Panc1 (cell line): ENCODE data around the gene BCKDHA. TPM values are rescaled to one million over a fixed set of nuclear protein-coding genes. Genes with fewer than 3 reads are reported as not detected.

Experiments
- ATAC-seq: fragments of 200-7000 bp; cut with Tn5 transposase; 2 replicates; pipeline ENCODE4 v1.9.1; 2020; ENCODE audit warnings: mild to moderate bottlenecking, moderate library complexity
- BruUV-seq: library from RNA; stranded (reverse); fragments of 400-500 nt; replicated peaks from 2 replicates; lab custom pipeline; 2021; lab: Mats Ljungman, UMichigan
- CTCF ChIA-PET: fragments of 300-600 bp; sonication (Branson Sonifier 250); formaldehyde crosslinking; loops from one replicate; lab custom pipeline; 2022; ENCODE audit warnings: antibody characterized with exemption; lab: Charles Lee
- POLR2A ChIA-PET: fragments of 300-600 bp; sonication (Branson Sonifier 250); formaldehyde crosslinking; loops from one replicate; lab custom pipeline; 2022; ENCODE audit warnings: antibody characterized with exemption; lab: Charles Lee
- DNase-seq: peaks from one replicate; pipeline ENCODE4 v3.0.0-alpha.2; 2010; ENCODE audit warnings: low read depth, low spot score
- H3K27ac ChIP-seq: 2 replicates; pipeline ENCODE4 v1.5.1; 2011; ENCODE audit warnings: mild to moderate bottlenecking, low read length, inconsistent platforms
- H3K27me3 ChIP-seq: fragments of 200-500 bp; sonication (Bioruptor generic); 2 replicates; pipeline ENCODE4 v1.6.0; 2014; ENCODE audit warnings: low read length, inconsistent platforms; ENCODE audit not compliant: control insufficient read depth, insufficient read depth
- H3K36me3 ChIP-seq: fragments of 200-500 bp; sonication (Bioruptor generic); 2 replicates; pipeline ENCODE4 v1.5.1; 2014; ENCODE audit warnings: inconsistent platforms, mild to moderate bottlenecking, low read length, moderate library complexity; ENCODE audit not compliant: control insufficient read depth, insufficient read depth
- H3K4me1 ChIP-seq: 2 replicates; pipeline ENCODE4 v1.5.1; 2011; ENCODE audit warnings: inconsistent platforms, mild to moderate bottlenecking, low read length, moderate library complexity; ENCODE audit not compliant: control insufficient read depth, insufficient read depth
- H3K4me3 ChIP-seq, 2 experiments: 2 replicates each; pipeline ENCODE4 v1.5.1; 2011 to 2012; ENCODE audit warnings: low read depth in 2 of 2, low read length in 2 of 2, mild to moderate bottlenecking in 2 of 2, inconsistent platforms in 1 of 2, moderate library complexity in 1 of 2
- H3K9me3 ChIP-seq: fragments of 200-500 bp; sonication (Bioruptor generic); 2 replicates; pipeline ENCODE4 v1.5.1; 2014; ENCODE audit warnings: low read depth, mild to moderate bottlenecking, inconsistent platforms, low read length, moderate library complexity; ENCODE audit not compliant: control insufficient read depth, insufficient read depth
- CTCF ChIP-seq: fragments of 450-650 bp; IDR thresholded peaks from 2 replicates; pipeline ENCODE4 v1.5.1; 2017; ENCODE audit warnings: mild to moderate bottlenecking
- POLR2AphosphoS5 ChIP-seq: IDR thresholded peaks from 2 replicates; pipeline ENCODE4 v1.6.1; 2012; ENCODE audit warnings: mild to moderate bottlenecking, low read depth, low read length, moderate library complexity
- REST ChIP-seq, 2 experiments: IDR thresholded peaks; 2 replicates each; pipeline ENCODE4 v1.6.1; 2011 to 2012; ENCODE audit warnings: low read depth in 2 of 2, control low read depth in 1 of 2, low read length in 1 of 2, mild to moderate bottlenecking in 1 of 2, moderate library complexity in 1 of 2; ENCODE audit not compliant: insufficient read depth in 1 of 2
- SIN3A ChIP-seq: IDR thresholded peaks from 2 replicates; pipeline ENCODE4 v1.6.1; 2012; ENCODE audit warnings: low read depth, mild to moderate bottlenecking, low read length, moderate library complexity, borderline replicate concordance; ENCODE audit not compliant: insufficient read depth
- TCF7L2 ChIP-seq: IDR thresholded peaks from 2 replicates; pipeline ENCODE4 v1.6.1; 2011; ENCODE audit warnings: mild to moderate bottlenecking, low read depth, low read length, inconsistent platforms
- in situ Hi-C: cut with HindIII; loops from 2 replicates; pipeline ENCODE4 v1.10.0; 2016; ENCODE audit warnings: low sequenced_read_pairs, low pct_unique_long_range_greater_than_20kb
- intact Hi-C: fragments of 100-400 bp; cut with micrococcal nuclease; formaldehyde crosslinking; loops from one replicate; pipeline ENCODE4 v1.10.0; 2022; ENCODE audit not compliant: unreplicated experiment
- total RNA-seq: library from RNA; stranded (reverse); gene quantifications from one replicate; pipeline ENCODE4 v1.2.1, GENCODE V29; 2021; ENCODE audit not compliant: unreplicated experiment

BCKDHA gene
- total RNA-seq, 1 experiment from 2014 or later = 11.2 TPM

- Histone ChIP-seq H3K4me1 (no peaks in the 10 kb centered on the region), H3K27me3 (no peaks in the 10 kb centered on the region), H3K4me3 (no peak overlapping the region), H3K36me3 (peaks cover 8% of the 10 kb centered on the region; the same call in 1 of the 2 replicates), H3K27ac (no peak overlapping the region), H3K9me3 (no peaks in the 10 kb centered on the region)
- ChIA-PET POLR2A (no interaction called here), CTCF (no interaction called here)
- no peak for TF ChIP-seq TCF7L2
- TF ChIP-seq POLR2AphosphoS5 = no peak
- no peak for TF ChIP-seq REST (IDR thresholded peaks at IDR 0.05; ENCODE audit: insufficient read depth in 1 of 2, low read depth in 2 of 2, low read length in 1 of 2)
- no peak for TF ChIP-seq CTCF
- no peak for TF ChIP-seq SIN3A
- DNase-seq (no peak), ATAC-seq (no peak)
- intact Hi-C loops (no loop called here), in situ Hi-C loops (no loop called here)
- no TSS peak for BruUV-seq
Measured at GRCh38 chr19:41399525-41399924, 1.9 kb downstream of the BCKDHA start.

- no peak overlapping the region for H3K27ac ChIP-seq
- ChIA-PET POLR2A (no interaction called here), CTCF (no interaction called here)
- TF ChIP-seq POLR2AphosphoS5 = no peak
- no peak for TF ChIP-seq REST (IDR thresholded peaks at IDR 0.05; ENCODE audit: insufficient read depth in 1 of 2, low read depth in 2 of 2, low read length in 1 of 2)
- no peak for TF ChIP-seq TCF7L2
- TSS peak; percentile 25 for BruUV-seq
- H3K36me3 ChIP-seq = peaks cover 8% of the 10 kb centered on the region; the same call in 1 of the 2 replicates
- no peak for DNase-seq
- no peak overlapping the region for H3K4me3 ChIP-seq
- no peaks in the 10 kb centered on the region for H3K4me1 ChIP-seq
- in situ Hi-C loops (no loop called here), intact Hi-C loops (no loop called here)
- no peaks in the 10 kb centered on the region for H3K27me3 ChIP-seq
- H3K9me3 ChIP-seq = no peaks in the 10 kb centered on the region
- ATAC-seq = no peak
Measured at GRCh38 chr19:41401483-41401882, 3.9 kb downstream of the BCKDHA start.
